SK-MEL-5 (cell line): ENCODE results near the gene CD83. TPM values are rescaled to one million over a fixed set of nuclear protein-coding genes. Genes with fewer than 3 reads are reported as not detected.
"Not testable (repeated sequence)": the region's sequence is repeated elsewhere in the genome, so short reads cannot be mapped to it uniquely, and the experiment has no call there.

ENCODE experiments used
- DNase-seq: peaks from one replicate; pipeline ENCODE4 v3.0.0-alpha.2; 2016; ENCODE audit warnings: low read depth, low spot score
- in situ Hi-C: cut with HindIII; loops from 2 replicates; pipeline ENCODE4 v1.10.0; 2016; ENCODE audit warnings: low sequenced_read_pairs, high pct_unique_total_duplicates, low pct_unique_long_range_greater_than_20kb
- total RNA-seq: library from RNA; depleted of rRNA; stranded (reverse); fragments of >200 nt; shearing (Covaris generic); gene quantifications from 2 replicates; pipeline ENCODE4 v1.2.3, GENCODE V29; 2014

The CD83 gene
- total RNA-seq, 1 experiment from 2014 or later = 43.5 TPM

- no peak for DNase-seq
- in situ Hi-C loops = no loop called here
These were observed 16.8 kb downstream of the CD83 start for GRCh38 chr6:14134211-14134910.

DNA sequence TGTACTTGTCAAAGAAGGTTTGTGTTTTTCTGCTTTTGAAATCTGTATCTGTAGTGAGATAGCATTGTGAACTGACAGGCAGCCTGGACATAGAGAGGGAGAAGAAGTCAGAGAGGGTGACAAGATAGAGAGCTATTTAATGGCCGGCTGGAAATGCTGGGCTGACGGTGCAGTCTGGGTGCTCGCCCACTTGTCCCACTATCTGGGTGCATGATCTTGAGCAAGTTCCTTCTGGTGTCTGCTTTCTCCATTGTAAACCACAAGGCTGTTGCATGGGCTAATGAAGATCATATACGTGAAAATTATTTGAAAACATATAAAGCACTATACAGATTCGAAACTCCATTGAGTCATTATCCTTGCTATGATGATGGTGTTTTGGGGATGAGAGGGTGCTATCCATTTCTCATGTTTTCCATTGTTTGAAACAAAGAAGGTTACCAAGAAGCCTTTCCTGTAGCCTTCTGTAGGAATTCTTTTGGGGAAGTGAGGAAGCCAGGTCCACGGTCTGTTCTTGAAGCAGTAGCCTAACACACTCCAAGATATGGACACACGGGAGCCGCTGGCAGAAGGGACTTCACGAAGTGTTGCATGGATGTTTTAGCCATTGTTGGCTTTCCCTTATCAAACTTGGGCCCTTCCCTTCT lies 18.4 kb downstream of the CD83 start:
- DNase-seq = no peak
- in situ Hi-C loops = no loop called here

DNA sequence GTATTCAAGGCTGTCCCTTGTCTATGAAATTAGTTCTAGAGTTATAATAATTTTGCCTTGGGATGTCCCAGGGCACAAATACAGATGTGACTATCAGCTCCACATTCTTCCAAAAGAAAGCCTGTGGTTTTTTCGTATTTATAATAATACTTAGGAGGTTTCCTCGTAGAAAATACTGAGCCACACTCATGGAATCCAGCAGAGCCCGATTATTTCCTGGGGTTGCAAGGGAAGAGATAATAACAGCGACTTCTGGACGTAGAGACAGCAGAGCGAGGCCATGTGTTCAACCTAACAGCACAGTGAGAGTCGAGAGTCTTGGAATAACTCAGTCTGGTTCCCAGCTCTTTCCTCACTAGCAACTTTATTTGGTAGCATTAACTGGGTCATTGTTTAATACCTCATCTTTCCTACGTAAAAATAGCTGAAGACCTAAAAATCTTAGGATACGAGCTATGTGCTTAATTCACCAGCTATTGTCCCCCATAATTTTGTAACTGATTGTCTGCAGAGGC lies 21.2 kb downstream of the CD83 start:
- no peak for DNase-seq
- in situ Hi-C loops = no loop called here

- in situ Hi-C loops = no loop called here
These were observed 23.9 kb downstream of the CD83 start for GRCh38 chr6:14141351-14142062.

GRCh38 chr6:14142063-14142450 lies 24.5 kb downstream of the CD83 start:
- in situ Hi-C loops = no loop called here
- no peak for DNase-seq

More at GRCh38 chr6:14141351-14142062, 23.9 kb downstream of the CD83 start:
- peak; percentile 49 for DNase-seq

- no peak for DNase-seq
- in situ Hi-C loops = no loop called here
These were observed 25.1 kb downstream of the CD83 start for GRCh38 chr6:14142511-14143223.

DNA sequence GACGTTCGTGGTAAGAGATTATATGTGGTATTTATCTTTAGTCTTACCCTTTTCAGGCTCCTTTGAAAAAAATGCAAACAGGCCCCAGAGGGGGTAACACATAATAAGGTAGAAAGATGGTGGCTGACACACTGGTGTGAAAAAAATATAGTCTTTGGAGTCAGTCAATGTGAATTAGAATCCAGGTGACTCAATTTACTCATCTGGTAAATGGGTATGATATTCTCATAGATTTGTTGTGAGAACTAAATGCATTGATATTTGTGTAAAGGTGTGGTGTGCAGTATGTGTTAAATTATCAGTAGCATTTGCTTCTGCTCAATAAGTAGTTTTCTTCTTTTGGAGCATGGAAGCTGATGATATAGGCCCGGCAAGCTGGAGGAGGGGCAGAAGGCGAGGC lies 25.7 kb downstream of the CD83 start:
- in situ Hi-C loops = no loop called here
- DNase-seq = no peak

GRCh38 chr6:14144678-14145113 lies 27.1 kb downstream of the CD83 start:
- in situ Hi-C loops = no loop called here
- DNase-seq = peak; percentile 94

GRCh38 chr6:14146506-14147096 lies 29.0 kb downstream of the CD83 start:
- in situ Hi-C loops = no loop called here

DNA sequence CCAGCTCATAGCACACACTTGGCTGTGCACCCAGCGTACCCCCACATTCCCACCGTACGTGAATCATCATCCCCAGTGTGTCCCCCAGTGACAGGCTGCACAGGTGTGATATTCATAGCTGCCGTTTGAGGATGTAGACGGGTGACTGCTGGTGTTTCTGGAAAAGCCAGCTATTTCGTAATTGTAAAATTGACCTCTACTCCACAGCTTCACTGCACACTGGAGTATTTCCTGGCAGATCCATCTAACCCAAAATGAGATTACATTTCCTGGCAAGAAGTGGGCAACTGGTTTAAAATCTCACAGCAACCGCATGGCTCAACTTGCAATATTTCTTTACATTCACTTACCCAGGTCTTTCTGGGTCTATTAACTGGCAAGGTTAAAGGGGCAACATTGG lies 30.3 kb downstream of the CD83 start:
- no peak for DNase-seq
- in situ Hi-C loops = no loop called here

More at GRCh38 chr6:14146506-14147096, 29.0 kb downstream of the CD83 start:
- DNase-seq = no peak

DNA sequence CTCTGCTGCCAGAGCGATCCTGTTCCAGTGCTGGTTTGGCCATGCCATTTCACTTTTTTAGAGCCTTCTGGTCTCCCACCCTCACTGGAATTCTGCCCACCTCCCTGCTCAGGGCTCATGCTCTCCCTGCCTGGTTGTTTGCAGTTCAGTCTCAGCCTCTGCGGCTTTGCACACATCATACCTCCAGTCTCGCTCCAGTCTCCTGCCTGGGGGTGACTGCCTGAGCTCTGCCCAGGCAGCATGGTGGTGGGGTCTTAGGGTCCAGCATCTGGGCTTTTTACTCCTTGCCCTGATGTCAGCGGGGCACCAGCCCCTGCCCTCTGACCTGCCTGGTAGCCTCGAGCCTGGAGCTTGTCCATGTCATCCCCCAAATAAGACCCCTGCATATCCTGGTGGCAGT lies 30.9 kb downstream of the CD83 start:
- in situ Hi-C loops = no loop called here
- no peak for DNase-seq

DNA sequence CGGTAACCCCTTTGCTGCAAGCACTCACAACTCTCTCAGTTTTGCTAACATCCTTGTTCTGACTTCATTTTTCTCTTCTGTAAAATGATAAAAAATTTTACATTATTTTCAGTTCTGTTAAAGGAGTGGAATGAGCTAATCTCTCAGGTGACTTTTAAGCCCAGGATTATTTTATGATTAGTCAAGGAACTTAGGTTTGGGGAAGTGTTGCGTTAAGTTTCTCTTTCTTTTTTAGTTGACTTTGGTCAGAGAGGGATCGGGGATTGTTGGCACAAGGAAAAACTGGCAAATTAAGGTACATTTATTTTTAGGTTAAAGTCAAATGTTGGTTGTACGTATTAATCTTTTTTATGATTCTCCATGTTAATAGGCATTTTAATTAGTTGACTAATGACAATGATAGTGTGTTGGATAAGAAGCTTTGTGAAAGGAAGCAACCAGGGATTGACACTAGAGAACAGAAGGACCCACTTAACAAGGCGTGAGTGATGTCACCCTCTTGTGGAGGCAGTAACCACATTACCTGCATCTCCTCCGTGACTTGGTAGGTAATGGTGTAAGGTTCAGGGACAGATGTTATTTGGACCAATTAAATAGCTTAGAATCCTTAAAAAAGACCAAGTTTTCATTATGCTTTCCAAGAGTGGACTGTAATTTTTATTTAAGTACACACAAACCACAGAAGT lies 31.6 kb downstream of the CD83 start:
- in situ Hi-C loops = no loop called here
- no peak for DNase-seq

GRCh38 chr6:14149739-14150130 lies 32.2 kb downstream of the CD83 start:
- in situ Hi-C loops = no loop called here
- DNase-seq = no peak

GRCh38 chr6:14151300-14151699 lies 33.7 kb downstream of the CD83 start:
- in situ Hi-C loops = not testable (repeated sequence)

GRCh38 chr6:14151773-14152172 lies 34.2 kb downstream of the CD83 start:
- no peak for DNase-seq
- in situ Hi-C loops = no loop called here

More at GRCh38 chr6:14151300-14151699, 33.7 kb downstream of the CD83 start:
- not testable (repeated sequence) for DNase-seq

- no peak for DNase-seq
- in situ Hi-C loops = no loop called here
These were observed 35.7 kb downstream of the CD83 start for GRCh38 chr6:14153228-14153627.

DNA sequence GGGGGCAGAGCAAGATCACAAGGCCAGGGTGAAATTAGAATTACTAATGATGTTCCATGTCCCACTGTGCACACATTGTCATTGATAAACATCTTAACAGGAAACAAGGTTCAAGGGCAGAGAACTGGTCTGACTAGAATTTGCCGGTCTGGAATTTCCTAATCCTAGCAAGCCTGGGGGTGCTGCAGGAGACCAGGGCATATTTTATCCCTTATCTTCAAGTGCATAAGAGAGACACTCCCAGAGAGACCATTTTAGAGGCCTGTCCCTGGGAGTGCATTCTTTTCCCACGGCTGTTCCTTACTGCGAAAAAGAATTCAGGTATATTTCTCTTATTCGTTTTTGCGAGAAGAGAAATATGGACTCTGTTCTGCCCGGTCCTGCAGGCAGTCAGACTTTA lies 41.5 kb downstream of the CD83 start:
- DNase-seq = no peak
- in situ Hi-C loops = no loop called here
